GM18507 (cell line): ENCODE data around the gene SLC22A5.
A peak's percentile ranks its signal among the peaks of the same experiment; 100 is the strongest.

Source experiments
- DNase-seq: peaks from one replicate; pipeline ENCODE4 v3.0.0; 2011; ENCODE audit warnings: low read depth; ENCODE audit not compliant: insufficient read length; ENCODE audit errors: extremely low spot score
- FAIRE-seq: peaks from 2 replicates; lab custom pipeline; 2011; peaks lifted over from hg19 to GRCh38; lab: Jason Lieb, UNC

Gene SLC22A5

DNA sequence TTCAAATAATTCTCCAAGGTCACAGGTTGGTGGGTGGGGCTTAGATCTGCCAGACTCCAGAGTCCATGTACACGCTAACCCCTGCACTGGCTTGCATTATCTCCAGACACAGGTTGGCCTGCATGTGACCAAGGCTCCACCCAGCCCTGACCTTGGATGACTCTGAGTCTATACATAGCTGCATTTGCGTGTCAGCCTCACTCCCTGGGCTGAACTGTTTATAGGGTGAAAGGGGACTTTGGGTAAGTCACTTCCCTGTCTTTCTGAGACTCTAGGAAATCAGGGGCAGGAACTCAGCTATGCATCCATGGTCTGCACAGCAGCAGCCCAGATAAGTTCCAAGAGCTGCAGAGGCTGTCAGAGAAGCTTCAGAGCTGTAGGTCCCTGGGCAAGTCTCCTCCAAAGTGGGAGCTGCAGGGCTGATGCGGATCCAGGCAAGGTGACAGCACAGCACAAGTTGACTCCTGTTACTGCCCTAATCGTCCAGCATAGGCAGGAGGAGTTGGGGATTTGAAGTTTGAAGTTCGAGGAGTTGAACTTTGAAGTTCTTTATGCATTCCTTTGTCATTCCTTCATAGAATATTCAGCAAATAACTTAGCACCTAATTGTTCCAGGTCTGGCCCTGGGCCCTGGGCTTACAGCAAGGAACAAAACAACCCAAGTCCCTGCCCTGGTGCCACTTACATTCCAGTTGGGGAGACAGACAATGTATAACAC lies 53.4 kb downstream of the SLC22A5 start:
- FAIRE-seq (peak; percentile 89), DNase-seq (no peak)

DNA sequence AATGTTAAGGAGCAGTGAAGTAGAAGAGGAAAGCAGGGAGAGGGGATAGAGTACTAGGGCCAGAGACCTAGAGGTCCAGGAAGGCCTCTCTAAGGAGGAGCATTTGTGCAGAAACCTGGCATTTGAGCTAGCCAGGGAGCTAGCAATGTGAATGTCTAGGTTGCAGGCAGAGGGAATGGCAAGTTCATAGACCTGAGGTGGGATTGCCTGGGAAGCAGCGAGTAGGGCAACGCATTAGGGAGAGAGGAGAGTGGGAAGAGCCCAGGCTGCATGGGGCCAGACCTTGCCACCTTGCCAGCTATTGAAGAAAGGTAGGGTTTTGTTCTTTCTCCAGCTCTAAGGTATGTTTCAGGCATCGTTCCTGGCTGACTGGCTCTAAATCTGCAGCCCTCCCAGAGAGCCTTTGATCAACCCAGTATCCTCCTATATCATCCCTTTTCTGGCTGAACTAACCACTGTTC lies 54.0 kb downstream of the SLC22A5 start:
- DNase-seq (no peak), FAIRE-seq (no peak)

DNA sequence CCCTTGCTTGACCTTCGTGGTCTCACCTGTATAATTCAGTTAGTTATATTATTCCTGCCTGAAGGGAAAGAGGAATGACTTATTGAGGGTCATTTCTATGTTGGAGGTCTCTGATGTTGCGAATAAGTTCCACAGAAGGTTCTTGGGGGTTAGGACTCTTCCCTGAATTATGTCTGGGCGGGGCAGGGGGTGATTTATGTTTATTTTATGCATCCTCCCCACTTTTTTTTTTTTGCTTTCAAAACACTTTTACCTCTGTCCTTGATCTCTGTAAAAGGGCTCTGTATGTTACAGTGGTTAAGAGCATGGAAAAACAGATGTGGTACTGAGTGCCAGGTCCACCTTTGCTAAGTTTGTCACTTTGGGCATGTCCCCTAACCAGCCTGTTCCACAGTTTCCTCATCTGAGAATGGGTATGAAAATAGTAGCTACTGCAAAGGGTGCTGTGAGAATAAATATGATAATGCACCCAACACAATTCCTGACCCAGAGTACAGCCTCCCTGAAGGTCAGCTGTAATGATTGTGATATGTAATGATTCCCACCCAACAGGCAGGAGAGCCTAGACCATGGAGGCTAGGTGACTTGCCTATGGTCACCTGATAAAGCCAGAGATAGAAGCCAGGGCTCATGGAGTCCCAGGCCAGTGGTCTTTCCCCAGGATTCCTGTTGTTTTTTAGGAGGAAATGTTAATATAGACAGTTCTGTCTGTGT lies 54.8 kb downstream of the SLC22A5 start:
- DNase-seq (no peak), FAIRE-seq (no peak)

DNA sequence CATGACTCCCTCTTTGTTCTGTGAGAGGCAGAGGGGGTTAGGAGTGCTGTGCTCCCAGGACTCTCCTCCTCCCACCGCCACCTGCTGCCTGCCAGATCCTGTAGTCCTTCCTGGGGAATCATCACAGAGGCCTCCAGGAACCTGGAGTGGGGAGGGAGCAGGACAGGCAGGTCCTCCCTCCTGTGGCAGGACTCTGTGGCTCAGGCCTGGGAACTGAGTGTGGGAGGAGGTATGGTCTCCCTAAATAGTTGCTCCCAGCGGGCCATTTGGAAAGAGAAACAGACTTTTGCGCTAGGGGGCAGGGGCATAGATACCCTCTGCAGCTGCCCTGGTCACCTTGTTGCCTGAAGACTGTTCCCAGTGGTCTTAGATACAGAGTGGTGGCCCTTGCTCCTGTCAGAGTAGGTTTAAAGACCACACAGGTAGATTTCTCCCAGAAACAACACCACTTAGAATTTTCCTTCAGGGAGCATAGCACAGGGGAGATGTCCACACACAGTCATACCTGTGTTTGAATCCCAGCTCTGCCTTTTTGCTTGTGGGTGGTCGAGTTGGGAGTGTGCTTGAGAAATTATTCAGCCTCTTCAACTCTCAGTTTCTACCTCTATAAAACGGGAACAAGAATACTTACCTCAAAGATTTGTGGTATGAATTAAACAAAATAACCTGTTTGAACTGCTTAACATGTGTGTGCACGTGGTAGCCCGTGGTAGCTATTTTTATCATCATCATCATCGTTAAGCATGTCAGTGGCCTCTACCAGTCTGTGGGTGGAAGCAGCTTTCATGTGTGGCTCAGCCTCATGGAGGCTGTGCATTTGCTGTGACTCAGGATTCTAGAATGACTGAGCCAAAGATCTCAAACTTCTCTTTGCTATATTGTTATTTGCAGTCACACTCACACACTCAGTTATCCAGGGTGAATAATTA lies 55.8 kb downstream of the SLC22A5 start:
- DNase-seq (no peak), FAIRE-seq (peak; percentile 90)

DNA sequence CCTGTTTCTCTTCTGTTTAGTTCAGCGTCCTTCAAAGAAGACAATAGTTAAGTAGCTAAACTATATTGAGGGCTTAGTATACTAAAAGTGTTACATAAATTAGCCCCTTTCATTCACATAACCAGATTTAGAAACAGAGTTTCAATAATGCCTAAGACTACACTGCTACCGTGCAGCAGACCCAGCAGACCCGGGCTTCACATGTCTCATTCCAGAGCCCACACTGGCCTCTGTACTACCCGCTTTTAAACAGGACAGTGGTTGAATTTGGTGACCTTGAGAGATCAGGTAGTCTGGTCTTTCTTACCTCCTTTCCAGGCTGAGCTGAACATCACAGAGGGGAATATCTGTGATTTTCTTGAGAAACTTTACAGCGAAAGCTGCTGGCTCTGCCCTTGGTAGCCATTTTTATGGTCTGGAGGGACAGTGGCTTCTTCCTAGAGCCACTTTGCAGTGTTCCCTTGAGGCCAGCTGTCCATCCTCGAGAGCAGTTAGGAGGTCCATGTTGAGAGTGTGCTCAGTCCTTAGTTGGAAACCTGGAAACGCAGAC lies 56.5 kb downstream of the SLC22A5 start:
- FAIRE-seq (peak; percentile 15), DNase-seq (no peak)

DNA sequence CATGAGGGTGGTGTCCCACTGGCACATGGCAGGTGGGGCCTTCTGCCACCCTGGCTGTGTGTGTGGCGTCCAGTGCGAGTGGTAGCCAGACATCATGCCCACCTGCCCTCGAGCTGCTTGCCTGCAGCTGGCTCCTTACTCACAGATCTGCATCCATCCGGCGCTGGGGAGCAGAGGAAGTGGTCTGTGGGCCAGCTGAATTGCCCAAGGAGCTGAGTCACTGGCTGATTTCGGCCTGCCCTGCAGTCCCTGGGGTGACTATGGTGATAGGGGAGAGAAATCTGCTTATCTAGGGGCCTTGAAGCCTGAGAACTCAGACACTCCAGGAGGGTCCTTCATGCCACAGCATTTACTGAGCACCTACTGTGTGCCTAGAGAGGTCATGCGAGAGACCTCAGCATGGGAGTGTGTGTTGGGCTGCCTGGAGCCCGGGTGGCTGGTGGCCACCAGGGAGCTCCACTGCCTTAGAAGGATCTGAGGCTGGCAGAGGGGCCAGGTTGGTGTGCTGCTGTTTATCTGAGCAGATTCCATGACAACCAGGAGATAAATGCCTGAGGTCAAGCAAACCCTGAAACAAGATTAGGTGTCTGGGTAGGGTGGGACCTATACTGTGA lies 57.1 kb downstream of the SLC22A5 start:
- peak; percentile 86 for FAIRE-seq
- DNase-seq, result no peak

DNA sequence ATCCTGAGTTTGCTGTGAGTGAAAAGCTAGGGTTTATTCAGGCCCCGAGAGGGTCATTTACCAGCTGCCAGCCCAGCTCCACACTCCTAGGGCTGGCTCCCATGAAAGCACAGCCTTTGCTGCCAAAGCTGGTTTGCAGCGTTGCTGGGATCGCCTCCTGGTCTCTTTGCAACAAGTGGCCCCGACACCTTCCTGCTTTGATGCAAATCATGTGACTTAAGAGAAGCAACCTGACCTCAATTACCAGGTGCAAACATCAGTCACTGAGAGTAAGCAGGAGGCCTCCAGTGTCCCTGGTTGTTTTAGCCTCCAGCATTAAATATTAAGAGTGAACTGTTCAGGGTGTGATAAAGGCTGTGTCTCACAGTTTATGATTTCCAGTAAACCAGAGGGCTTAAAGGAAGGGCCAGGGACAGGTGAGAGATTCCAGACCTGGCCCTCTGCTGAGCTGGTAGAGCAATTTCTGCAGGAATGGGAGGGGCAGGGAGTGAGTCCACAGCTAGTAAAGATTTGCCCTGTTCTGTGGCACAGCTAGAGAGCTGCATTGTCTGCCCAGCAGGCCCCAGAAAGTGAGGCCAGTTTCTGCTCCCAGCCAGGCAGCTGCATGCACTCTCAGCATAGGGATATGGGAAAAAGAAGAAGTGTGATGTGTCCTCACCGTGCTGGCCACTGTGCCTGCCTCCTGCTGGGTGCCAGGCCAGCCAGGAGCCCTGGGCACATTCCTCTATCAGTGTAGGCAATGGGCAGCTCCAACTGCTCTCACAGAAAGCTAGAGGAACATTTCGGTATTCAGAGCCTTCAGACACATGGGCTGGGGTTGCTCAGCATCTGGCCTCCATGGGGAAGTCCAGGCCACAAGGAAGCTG lies 58.0 kb downstream of the SLC22A5 start:
- DNase-seq, result no peak
- peak; percentile 85 for FAIRE-seq

DNA sequence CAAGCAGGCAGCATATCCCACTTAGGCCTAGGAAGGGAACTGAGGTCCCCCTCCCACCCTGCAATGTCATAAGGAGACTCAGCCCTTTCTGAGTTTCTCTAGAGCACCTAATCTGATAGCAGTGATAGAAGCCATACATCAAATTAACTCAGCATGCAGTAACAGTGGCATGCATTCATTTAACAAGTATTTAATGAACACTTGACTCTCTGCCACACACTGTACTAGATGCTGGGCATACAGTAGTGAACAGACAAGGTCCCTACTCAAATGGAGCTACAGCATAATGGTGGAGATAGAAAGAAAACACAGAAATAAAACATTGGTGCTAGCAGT lies 58.6 kb downstream of the SLC22A5 start:
- DNase-seq, result no peak
- FAIRE-seq, result peak; percentile 75

DNA sequence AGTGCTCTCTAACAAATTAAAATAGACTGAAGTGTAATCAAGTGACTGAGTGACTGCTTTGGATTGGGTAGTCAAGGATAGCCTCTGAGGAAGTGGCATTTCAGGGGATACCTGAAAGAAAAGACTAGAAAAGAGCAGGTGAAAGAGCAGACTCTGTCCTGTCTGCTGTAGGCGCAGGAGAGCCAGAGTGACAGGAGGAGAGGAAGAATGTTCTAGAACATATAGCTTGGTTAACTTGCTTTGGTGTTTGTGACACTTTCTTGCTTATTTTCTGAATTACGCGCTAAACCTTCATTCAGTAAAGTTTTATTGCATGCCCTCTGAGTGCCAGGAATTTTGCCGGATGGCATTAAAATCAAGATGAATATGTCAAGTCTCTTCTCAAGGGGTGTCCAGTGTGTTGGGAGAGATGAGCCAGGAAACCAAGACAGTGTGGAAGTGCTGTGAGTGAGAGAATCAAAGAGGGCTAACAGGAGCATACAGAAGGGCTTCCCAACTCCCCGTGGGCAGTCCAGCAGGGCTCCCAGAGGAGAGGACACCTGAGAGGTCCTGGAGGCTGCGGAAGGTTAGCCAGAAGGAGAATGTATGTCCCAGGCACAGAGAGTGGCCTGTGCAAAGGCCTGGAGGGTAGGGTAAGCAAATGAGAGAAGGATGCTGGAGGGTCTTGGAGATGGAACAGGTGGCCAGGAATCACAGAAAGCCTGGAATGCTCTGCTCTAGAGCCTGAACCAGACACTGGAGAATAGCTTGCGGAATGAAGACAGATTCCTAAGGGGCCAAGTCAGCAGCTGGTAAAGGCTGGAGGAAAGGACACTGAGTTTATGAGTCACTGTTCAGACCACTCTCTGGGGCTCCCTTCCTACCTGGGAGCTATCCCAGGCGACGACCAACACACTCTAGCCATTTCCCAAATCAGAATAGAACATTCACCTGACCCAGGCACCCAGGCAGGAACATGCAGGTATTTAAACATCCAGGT lies 59.3 kb downstream of the SLC22A5 start:
- FAIRE-seq, result no peak
- no peak for DNase-seq

DNA sequence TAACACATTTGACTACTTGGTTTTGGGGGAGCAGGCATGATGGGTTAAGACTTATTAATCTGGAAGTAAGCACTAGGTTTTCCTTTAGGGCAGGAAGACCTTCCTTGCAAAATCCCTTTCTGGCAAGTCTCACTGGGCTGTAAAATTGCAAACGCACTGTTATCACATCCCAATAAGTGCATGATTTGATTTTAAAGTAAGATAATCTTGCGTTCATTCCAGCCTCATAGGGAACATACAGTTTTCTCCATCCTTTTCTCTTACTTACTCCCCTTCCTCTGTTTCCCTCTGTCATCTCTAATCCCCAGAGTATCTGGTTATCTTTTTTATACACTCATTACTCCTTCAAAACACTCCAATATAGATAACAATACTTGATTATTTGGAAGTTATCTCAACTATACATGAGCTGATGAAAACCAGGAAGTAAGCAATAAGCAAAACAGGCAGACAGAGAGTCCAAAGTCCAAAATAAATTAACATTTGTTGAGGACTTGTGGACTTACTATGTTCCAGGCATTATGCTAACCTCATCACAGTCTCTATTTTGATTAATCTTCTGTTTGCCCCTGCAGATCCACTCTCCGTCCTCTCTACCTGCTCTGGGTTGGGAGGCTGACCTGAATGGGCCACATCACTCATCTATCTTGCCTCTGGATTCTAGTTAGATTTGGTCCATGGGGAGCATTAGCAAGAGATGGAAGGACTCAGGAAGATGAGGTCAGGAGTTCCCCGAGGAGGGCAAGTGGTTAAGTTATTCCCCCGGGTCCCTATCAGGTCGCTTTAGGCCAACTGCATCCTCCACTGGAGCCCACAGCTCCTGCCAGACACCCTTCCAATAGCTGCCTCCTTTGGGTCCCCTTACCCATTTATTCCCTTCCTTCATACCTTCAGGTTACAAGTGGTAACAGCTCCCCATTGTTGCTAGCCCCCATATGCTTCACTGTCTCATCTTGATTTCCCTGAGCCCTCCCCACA lies 60.2 kb downstream of the SLC22A5 start:
- DNase-seq, result no peak
- FAIRE-seq, result peak; percentile 9

DNA sequence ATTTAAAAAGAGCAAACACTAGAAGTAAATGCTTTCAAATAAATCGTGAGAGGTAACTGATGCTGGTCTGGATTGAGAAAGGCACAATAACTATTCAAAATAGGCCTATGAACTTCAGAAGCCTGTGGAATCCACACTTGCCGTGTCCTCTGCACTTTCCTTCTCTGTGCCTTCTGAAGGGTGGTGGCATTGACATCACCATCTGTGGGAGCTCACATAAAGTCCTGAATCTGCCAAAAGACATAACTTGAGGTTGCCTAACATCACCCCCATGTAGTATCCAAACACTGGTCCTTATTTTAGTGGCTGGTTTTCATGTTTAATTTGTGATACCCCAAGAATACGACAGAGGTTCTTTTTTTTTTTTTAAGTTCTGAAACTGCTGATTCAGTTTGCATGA lies 61.2 kb downstream of the SLC22A5 start:
- peak; percentile 35 for FAIRE-seq
- DNase-seq, result no peak

DNA sequence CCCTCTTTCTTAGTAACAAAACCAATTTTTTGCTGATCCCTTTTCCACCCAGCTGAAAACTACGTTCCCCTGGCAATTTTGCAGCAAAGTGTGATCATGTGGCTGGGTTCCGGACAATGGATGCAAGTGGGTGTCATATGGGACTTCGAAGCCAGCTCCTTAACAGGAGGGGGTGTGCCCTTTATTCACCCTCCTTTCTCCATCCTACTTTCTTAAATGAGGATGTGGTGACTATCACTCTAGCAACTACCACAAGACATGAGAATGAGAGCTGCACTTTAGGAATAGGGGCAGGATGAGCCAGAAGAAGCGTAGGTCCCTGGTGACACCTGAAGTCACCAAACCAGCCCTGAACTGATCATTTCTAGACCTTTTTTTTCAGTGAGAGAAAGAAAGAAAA lies 62.1 kb downstream of the SLC22A5 start:
- DNase-seq (no peak), FAIRE-seq (peak; percentile 24)

DNA sequence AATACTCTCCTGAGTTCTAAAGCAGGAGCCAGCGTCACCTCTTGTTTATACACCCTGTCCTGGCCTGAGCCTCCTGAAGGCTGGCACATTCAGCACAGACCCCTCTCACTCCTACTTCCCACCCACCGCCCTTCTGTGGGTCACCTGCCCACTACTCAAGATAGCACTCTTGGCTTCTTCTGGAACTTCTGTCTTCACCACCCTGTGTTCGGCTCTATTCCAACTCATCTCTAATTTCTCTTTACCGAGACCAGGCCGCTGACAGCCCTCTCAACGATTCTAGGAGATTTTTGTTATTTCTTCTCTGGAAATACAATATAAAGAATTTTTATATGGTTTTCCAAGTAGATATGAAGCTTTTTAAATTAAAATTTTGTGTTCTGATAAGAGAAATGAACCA lies 63.6 kb downstream of the SLC22A5 start:
- no peak for DNase-seq
- FAIRE-seq, result no peak

DNA sequence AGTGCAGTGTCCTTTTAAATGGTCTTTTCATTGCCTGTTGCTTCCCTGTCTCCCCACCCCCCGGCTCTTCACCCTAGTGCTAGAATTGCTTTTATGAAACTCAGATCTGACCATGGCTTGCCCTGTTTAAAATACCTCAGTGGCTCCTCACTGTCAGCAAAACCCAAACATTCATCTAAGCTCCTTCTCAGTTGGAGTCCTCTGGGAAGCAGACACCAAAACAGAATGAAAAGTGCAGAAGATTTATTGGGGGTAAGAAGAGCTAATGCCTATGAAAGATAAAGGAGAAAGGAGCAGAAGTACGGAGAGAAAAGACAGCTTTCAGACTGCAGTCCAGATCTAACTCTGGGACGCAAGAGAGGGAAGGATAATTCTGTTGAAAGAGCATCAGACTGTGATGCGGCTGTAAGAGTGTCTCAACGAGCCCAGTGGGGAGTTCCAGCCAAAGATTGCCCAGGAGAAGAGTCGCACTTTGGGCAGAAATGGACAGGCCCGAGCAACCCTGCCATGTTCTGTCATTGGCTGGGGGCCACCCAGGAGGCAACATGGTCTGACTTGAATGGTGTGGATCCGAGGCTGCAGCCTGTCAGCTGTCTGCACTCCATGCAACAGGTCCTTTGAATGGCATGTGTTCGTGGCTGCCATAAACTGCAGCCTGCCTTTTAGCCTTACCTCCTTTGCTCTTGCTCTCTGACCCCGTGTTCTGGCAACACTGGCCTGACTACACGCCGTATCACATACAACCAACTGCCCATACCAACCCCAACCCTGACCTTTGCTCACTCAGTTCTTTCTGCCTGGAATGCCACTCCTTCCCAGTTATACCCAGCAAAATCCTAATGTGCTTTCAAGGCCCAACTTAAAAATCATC lies 65.1 kb downstream of the SLC22A5 start:
- FAIRE-seq, result no peak
- no peak for DNase-seq

DNA sequence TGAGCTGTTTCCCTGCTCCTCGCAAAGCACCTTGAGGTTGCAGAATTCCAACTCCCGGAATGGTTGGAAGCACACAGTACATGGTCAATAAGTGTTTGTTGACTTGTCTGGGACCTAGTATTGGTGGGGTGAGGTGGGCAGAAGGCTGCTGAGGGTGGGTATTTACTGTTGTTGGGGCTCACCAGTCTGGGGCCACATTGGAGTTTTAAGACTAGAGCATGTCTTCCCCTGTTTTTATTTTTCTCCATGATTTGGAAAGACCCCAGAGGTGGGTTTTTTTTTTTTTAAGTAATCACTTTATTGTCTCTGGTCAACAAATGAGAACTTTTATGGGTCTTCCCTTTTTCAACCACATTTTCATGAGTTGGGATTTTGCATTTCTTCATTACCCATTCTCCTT lies 65.9 kb downstream of the SLC22A5 start:
- FAIRE-seq (no peak), DNase-seq (no peak)

DNA sequence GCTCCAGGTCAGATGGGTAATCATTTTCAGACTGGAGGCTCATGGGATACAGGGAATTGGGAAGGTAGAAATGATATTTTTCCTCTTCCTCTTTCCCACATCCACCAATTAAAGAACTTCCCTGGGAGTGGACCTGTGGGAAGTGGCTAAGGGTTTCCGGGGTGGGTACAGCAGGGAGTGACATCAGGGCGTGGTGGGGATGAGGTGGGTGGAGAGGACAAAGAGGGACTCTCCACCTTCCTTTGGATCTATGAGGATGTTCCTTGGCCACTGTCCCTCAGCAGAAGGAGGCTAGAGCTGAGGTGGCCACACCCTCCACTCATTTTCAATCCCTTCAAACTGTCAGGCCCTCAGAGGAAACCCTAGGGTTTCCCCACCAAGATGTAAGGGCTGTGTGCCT lies 66.4 kb downstream of the SLC22A5 start:
- FAIRE-seq, result no peak

More for the DNA sequence above, 66.4 kb downstream of the SLC22A5 start:
- DNase-seq, result no peak
